Kidney epithelial cell (primary cell): ENCODE data around the gene SCYL2. TPM values are rescaled to one million over a fixed set of nuclear protein-coding genes. Genes with fewer than 3 reads are reported as not detected.

Experiments
- DNase-seq: peaks from one replicate; pipeline ENCODE4 v3.0.0-alpha.2; 2010; ENCODE audit warnings: low read depth
- H3K27me3 ChIP-seq: 2 replicates; pipeline ENCODE4 v1.6.0; 2011; ENCODE audit warnings: low read length; ENCODE audit not compliant: control insufficient read depth, insufficient read depth
- H3K36me3 ChIP-seq: 2 replicates; pipeline ENCODE4 v1.5.1; 2011; ENCODE audit warnings: low read length; ENCODE audit not compliant: control insufficient read depth, insufficient read depth
- H3K4me3 ChIP-seq: 2 replicates; pipeline ENCODE4 v1.5.1; 2011; ENCODE audit warnings: low read depth, mild to moderate bottlenecking, control low read depth, low read length
- total RNA-seq: library from RNA; depleted of rRNA; stranded (reverse); fragments of >200 nt; gene quantifications from 2 replicates; pipeline ENCODE4 v1.2.3, GENCODE V29; 2015
- TF ChIP-seq, protein P1 (sequence below): IDR thresholded peaks from 2 replicates; pipeline ENCODE4 v1.5.1; 2011; ENCODE audit warnings: mild to moderate bottlenecking, moderate library complexity, low read length, control low read depth, inconsistent platforms; ENCODE audit not compliant: insufficient read depth, poor library complexity, severe bottlenecking

SCYL2 gene
- total RNA-seq, 1 donor from 2014 or later: 47.5 TPM

DNA sequence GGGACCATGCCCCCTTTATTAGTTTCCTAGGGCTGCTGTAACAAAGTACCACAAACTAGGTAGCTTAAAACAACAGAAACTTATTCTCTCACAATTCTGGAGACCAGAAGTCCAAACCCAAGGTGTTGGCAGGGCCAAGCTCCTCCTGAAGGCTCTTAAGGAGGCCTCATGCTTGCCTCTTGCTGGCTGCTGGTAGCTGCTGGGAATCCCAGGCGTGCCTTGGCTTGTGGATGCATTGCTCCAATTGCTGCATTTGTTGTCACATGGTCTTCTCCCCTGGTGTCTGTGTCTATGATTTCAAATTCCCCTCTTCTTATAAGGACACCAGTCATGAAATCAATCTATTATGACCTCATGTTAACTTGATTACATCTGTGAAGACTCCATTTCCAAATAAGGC is 101.1 kb downstream of the SCYL2 start:
- Histone ChIP-seq H3K27me3 (peaks cover 2% of the 10 kb centered on the region), H3K4me3 (no peak overlapping the region), H3K36me3 (no peaks in the 10 kb centered on the region)
- DNase-seq: no peak
- TF ChIP-seq, protein P1, sequence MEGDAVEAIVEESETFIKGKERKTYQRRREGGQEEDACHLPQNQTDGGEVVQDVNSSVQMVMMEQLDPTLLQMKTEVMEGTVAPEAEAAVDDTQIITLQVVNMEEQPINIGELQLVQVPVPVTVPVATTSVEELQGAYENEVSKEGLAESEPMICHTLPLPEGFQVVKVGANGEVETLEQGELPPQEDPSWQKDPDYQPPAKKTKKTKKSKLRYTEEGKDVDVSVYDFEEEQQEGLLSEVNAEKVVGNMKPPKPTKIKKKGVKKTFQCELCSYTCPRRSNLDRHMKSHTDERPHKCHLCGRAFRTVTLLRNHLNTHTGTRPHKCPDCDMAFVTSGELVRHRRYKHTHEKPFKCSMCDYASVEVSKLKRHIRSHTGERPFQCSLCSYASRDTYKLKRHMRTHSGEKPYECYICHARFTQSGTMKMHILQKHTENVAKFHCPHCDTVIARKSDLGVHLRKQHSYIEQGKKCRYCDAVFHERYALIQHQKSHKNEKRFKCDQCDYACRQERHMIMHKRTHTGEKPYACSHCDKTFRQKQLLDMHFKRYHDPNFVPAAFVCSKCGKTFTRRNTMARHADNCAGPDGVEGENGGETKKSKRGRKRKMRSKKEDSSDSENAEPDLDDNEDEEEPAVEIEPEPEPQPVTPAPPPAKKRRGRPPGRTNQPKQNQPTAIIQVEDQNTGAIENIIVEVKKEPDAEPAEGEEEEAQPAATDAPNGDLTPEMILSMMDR: no peak

DNA sequence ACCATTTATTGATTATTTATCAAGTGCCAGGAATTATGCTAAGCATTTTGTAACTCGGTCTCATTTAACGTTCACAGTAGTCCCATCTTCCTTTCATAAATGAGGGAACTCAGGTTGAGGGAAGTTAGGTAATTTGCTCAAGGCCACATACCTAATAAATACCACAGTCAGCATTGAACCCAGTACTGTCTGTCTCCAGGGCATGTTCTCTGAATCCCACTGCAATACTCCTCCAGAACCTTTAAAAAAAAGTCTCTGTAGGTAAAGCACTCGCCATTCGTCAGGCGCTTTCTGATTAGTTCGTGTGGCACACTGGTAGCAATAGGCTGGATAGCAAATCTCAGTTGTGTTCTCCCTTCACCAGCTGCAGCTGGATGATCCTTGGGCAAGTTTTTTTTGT is 104.2 kb downstream of the SCYL2 start:
- TF ChIP-seq, protein P1: no peak
- Histone ChIP-seq H3K36me3 (no peaks in the 10 kb centered on the region), H3K4me3 (no peak overlapping the region), H3K27me3 (no peaks in the 10 kb centered on the region)
- DNase-seq: no peak

DNA sequence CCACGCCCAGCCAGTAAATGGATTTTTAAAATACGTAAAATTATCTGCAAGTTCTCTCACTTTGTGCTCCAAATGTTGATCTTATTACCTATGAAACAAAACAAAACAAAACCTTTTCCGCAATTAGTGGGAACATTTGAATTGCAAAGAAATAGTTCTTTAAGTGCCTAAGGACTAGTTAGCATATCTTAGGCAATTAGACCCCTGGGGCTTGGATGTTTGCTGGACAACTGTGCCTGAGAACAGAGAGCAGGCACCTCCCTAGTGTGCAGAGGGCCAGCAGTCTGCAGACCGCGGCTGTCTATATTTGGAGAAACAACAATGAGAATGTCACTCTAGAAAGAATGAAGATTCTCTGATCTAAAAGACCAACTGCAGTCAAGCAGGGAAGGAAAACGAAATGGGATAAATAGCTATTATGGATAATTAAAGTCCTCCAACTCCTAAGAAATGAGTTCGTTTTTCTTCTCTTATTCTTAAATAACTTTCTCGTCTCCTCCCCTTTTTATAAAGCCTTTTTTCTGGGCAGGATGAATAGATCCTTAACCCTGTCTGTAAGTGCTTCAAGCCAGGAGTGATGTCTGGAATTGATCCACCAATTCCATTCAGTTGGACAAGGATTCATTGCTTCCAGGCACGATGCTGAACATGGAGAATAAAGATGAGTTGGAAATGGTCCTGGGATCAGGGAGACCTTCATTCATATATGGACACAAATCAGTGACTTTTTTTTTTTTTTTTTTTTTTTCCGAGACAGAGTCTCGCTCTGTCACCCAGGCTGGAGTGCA is 106.1 kb downstream of the SCYL2 start:
- TF ChIP-seq, protein P1: no peak
- no peak overlapping the region for H3K4me3 ChIP-seq
- DNase-seq: no peak
- H3K36me3 ChIP-seq: no peaks in the 10 kb centered on the region
- H3K27me3 ChIP-seq: no peaks in the 10 kb centered on the region

DNA sequence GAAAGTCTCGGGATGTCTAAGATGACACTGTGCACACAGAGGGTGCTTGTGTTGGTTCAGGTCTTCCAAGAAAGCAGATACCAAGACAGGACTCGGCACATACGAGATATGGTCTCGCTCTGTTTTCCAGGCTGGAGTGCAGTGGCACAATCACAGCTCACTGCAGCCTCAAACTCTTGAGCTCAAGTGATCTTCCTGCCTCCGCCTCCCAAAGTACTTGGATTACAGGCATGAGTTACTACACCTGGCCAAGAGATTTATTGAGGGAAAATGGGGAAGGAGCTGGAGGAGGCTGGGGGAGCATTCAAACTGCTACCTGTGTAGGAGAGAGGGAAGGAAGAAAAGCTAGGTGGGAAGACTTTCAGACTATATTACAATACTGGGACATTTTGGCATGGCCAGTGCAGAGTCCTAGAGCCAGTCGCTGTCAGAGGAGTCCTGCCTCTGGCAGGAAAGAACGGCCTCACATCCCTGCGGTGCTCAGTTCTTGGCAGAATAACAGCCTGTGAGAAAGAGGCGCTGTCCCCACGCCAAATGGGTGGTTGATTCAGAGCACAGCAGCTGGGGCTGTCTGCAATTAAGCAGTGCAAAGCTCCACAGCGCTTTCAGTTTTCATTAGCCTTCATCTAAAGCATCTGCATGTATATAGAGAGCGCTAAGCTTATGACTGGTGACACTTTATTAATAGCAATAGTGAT is 108.2 kb downstream of the SCYL2 start:
- H3K36me3 ChIP-seq: no peaks in the 10 kb centered on the region
- TF ChIP-seq, protein P1: no peak
- H3K27me3 ChIP-seq: no peaks in the 10 kb centered on the region
- no peak for DNase-seq
- no peak overlapping the region for H3K4me3 ChIP-seq

DNA sequence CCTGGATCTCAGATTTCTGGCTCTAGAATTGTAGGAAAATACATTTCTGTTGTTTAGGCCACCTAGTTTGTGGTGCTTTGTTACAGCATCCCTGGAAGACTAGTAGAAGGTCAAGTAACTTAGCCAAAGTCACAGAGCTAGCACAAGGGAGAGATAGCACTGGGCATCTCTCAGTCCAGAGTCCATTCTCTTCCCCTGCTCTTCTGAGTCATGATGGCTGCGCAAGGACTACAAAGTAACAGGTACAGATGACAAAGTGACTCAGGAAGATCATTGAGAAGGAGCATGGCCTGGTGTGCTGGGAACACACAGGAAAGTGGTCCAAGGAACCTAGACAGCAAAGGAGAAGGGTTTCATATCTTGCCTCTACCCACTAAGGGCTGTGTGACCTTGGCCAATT is 109.2 kb downstream of the SCYL2 start:
- H3K36me3 ChIP-seq: no peaks in the 10 kb centered on the region
- H3K27me3 ChIP-seq: no peaks in the 10 kb centered on the region
- TF ChIP-seq, protein P1: no peak
- DNase-seq: no peak
- no peak overlapping the region for H3K4me3 ChIP-seq
